ENCODE data around the gene SNX27.
"Not testable (repeated sequence)": the region's sequence is repeated elsewhere in the genome, so short reads cannot be mapped to it uniquely, and the experiment has no call there.

Gene SNX27

DNA sequence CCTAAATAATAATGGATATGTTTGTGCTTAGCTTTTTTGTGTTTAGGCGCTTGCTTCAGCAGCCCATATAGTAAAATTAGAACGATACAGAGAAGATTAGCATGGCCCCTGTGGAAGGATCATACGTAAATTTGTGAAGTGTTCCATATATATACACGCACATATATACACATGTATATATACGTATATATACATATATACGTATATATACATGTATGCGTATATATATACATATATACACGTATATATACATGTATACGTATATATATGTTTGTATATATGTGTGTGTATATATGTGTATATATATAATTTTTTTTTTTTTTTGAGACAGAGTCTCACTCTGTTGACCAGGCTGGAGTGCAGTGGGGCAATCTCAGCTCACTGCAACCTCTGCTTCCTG, 17.4 kb downstream of the SNX27 start:
- DNase-seq (ENCODE audit: low read depth, low spot score), result no peak
- no peak overlapping the region for H3K4me3 ChIP-seq (ENCODE audit: low read length)

DNA sequence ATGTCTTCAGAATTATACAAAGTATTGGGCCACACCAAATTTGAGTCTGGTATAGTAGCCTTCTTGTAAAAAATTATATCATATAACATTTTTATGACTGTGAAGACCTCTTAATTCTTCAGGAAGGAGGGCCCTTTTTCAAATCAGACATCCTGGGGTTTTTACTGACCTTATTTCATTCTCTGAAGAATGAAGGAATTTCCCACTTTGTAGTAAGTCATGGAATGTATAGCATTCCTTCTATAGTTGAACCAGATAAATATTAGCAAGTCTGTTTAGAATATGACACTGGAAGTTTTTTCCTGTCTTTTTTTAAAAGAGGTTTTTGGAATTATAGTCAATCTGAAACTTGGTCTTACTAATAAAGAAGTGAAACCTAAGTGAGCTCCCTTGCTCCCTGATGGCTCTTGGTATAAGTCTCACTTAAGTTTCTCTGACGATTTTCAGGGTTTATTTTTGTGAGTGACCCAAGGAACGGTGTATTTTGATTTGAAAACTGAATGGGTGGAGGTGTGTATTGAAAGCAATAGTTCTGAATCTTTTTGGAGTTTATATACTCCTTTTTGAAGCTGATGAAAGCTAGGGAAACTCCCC, 23.7 kb downstream of the SNX27 start:
- no peak for DNase-seq (ENCODE audit: low read depth, low spot score)
- H3K4me3 ChIP-seq (ENCODE audit: low read length), result no peak overlapping the region

DNA sequence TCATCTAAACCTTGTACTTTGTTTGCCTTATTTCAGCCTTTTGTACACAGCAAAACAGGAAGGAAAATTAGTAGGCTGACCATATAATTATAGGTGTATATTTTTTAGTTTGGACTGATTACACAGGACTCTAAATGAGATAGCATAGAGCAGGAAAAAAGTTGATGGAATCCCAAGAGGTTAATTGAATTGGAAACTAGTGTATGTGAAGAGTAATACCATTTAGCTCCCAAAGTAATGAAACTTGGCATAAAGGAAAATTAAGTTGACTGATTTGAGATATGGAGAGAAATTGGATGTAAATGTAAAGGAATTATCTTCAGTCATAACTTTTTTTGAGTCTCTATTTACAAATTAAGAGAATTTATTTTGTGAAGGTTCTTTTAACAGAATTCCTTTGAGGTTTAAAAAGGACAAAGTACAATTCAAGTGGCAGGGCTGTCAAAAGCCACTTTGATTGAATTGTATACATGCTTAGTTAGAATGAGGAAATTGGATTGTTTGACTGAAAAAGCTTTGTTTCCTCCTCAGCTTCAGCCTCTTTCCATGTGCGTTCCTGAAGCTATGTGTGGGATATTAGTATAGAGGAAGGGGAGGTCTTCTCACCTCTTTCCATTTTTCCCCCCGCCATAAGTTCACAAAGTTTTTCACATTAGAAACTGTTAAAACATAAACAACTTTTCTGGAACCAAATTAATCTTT, 26.4 kb downstream of the SNX27 start:
- DNase-seq (ENCODE audit: low read depth, low spot score), result no peak
- H3K4me3 ChIP-seq (ENCODE audit: low read length), result no peak overlapping the region

DNA sequence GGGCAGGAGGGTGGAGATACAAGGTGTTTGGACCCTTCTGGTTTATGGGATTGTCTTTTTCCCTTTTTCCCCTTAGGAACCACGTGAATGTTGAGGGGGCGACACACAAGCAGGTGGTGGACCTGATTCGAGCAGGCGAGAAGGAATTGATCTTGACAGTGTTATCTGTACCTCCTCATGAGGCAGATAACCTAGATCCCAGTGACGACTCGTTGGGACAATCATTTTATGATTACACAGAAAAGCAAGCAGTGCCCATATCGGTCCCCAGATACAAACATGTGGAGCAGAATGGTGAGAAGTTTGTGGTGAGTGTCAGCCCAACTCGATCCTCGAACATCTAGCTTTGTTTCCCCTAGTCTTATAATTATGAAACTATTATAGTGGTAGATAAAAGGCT, 27.0 kb downstream of the SNX27 start:
- no peak overlapping the region for H3K4me3 ChIP-seq (ENCODE audit: low read length)
- no peak for DNase-seq (ENCODE audit: low read depth, low spot score)

DNA sequence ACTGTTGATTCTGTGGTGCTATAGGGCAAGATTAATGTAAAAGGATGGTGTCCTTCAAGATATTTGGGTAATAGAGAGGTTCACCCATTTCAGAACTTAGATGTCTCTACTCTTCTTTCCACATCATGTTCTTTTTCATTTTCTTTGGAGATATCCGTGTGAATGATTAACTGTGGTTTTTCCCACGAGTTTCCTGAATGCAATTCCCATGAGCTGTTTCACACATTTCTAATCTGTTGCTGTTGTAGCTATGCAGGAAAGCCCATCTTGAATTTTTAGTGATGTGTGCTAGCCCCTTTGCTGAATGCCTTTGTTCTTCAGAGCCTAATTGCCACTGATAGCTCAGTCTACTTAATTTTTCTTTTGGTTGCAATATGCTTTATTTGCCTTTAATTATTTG, 27.6 kb downstream of the SNX27 start:
- no peak for DNase-seq (ENCODE audit: low read depth, low spot score)

DNA sequence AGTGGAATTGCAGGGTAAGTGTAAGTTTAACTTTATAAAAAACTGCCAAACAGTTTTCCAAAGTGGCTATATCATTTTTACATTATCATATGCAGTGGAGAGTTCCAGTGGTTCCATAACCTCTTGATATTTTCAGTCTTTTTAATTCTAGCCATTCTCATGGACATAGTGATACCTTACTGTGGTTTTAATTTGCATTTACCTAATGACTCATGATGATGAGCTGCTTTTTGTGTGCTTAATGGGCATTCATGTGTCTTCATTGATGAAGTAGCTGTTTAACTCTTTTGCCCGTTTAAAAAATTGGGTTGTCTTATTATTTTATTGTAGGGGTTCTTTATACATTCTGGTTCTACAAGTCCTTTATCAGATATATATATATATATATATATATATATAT, 29.4 kb downstream of the SNX27 start:
- no peak overlapping the region for H3K4me3 ChIP-seq (ENCODE audit: low read length)
- no peak for DNase-seq (ENCODE audit: low read depth, low spot score)

More for the DNA sequence above, 27.6 kb downstream of the SNX27 start:
- H3K4me3 ChIP-seq (ENCODE audit: low read length), result no peak overlapping the region

DNA sequence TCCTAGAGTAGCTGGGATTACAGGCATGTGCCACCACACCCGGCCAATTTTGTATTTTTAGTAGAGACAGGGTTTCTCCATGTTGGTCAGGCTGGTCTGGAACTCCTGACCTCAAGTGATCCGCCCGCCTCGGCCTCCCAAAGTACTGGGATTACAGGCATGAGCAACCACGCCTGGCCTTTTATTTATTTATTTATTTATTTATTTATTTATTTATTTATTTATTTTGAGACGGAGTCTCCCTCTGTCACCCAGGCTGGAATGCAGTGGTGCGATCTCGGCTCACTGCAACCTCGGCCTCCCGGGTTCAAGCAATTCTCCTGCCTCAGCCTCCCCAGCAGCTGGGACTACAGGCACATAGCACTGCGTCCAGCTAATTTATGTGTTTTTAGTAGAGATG, 31.2 kb downstream of the SNX27 start:
- not testable (repeated sequence) for H3K4me3 ChIP-seq (ENCODE audit: low read length); DNase-seq (ENCODE audit: low read depth, low spot score)

DNA sequence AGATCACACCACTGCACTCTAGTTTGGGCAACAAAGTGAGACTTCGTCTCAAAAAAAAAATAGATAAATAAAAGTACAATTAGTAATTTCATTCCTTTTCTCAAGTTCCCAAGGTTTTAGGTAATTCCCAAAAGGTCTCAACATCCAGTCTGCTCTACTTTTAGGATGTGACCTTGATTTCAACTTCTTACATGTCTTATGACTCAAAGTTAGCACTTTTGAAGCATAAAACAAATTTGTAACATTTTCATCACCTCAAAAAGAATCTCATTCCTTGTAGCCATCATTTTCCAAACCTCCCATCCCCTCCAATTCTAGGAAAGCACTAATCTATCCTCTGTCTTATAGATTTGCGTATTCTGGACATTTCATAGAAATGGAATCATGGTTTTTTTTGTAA, 32.2 kb downstream of the SNX27 start:
- no peak for DNase-seq (ENCODE audit: low read depth, low spot score)
- no peak overlapping the region for H3K4me3 ChIP-seq (ENCODE audit: low read length)

DNA sequence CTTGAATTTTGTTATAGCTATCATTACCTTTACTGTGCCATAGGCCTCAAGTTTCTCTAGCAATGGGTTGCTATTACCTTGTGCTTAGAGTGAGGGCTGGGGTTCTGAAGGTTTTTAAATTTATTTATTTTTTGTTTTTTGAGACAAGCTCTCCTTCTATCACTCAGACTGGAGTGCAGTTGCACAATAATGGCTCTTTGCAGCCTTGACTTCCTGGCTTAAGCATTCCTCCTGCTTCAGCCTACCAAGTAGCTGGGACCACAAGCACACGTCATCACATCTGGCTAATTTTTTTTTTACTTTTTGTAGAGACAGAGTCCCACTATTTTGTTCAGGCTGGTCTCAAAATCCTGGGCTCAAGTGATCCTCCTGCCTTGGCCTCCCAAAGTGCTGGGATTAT, 41.5 kb downstream of the SNX27 start:
- H3K4me3 ChIP-seq (ENCODE audit: low read length), result no peak overlapping the region
- peak; percentile 26 for DNase-seq (ENCODE audit: low read depth, low spot score)

DNA sequence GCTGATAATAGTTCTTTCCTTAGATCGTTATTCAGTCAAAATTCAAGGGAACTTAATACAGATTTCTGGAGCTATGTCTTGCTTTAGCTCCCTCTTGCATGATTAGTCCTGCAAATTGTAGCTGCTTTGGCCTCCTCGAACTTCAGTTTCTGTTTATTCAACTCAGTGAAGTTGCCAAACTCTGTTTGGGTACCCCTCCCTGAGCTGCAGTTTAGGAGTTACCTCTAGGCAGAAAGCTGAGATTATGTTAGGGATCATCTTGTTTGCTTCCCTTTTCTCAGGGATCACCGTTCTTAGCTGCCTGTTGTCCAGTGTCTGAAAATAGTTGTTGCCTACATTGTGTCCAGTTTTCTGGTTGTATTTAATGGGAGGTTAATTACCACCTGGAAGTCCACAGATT, 43.5 kb downstream of the SNX27 start:
- H3K4me3 ChIP-seq (ENCODE audit: low read length), result no peak overlapping the region
- no peak for DNase-seq (ENCODE audit: low read depth, low spot score)

DNA sequence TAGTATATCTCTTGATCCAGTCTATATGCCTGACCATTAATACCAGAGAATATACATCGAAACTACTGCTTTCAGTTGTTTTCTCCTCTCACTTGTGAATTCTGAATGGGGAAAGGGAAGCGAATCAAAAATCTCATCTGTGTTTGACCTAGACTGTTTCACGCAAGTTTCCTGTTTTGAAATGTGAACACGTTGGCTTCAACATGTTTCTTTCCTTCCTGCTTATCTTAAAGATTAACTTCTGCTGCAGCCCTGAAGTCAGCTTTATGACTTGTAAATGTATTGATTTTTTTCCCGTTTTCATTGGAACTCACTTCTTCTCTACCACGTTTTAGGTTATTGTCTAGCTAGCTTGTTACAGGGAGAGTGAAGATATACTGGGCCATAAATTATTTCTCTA, 49.9 kb downstream of the SNX27 start:
- no peak for DNase-seq (ENCODE audit: low read depth, low spot score)
- H3K4me3 ChIP-seq (ENCODE audit: low read length), result no peak overlapping the region

DNA sequence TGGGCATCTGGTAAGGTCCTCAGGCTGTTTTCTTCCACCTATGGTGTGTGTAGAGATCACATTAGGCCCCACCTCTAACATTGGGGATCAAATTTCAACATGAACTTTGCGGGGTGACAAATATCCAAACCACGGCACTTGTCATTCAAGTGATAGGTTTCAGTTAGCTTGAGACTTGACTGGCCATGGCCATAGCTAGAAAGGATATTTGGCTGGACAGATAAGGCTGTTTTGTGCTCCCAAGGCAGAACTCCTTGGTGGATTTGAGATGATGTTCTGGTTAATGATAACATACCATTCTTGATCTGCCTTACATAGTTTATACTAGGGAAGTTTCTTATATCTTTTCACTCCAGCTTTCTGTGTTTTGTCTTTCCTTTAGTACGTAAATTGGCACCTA, 56.2 kb downstream of the SNX27 start:
- no peak overlapping the region for H3K4me3 ChIP-seq (ENCODE audit: low read length)
- DNase-seq (ENCODE audit: low read depth, low spot score), result no peak

DNA sequence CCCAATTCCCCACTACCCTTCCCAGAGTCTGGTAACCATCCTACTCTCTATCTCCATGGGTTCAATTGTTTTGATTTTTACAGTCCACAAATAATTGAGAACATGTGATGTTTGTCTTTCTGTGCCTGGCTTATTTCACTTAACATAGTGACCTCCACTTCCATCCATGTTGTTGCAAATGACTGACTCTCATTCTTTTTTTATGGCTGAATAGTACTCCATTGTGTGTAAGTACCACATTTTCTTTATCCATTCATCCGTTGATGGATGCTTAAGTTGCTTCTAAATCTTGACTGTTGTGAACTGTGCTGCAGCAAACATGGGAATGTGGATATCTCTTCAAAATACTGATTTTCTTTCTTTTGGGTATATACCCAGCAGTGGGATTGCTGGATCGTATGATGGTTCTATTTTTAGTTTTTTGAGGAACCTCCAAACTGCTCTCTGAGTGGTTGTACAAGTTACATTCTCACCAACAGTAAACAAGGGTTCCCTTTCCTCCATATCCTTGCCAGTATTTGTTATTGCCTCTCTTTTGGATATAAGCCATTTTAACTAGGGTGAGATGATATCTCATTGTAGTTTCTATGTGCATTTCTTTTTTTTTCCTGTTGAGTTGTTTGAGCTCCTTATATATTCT, 58.3 kb downstream of the SNX27 start:
- H3K4me3 ChIP-seq (ENCODE audit: low read length); DNase-seq (ENCODE audit: low read depth, low spot score): not testable (repeated sequence)

DNA sequence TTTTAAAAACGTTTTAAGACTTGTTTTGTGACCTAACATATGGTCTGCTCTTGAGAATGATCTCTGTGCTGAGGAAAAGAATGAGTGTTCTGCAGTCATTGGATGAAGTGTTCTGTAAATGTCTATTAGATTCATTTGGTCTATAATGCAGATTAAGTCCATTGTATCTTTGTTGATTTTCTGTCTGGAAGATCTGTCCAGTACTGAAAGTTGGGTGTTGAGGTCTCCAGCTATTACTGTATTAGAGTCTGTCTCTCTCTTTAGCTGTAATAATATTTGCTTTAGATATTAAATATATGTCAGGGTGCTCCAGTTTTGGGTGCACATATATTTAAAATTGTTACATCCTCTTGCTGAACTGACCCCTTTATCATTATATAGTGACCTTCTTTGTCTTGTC, 61.6 kb downstream of the SNX27 start:
- no peak for DNase-seq (ENCODE audit: low read depth, low spot score)
- no peak overlapping the region for H3K4me3 ChIP-seq (ENCODE audit: low read length)

DNA sequence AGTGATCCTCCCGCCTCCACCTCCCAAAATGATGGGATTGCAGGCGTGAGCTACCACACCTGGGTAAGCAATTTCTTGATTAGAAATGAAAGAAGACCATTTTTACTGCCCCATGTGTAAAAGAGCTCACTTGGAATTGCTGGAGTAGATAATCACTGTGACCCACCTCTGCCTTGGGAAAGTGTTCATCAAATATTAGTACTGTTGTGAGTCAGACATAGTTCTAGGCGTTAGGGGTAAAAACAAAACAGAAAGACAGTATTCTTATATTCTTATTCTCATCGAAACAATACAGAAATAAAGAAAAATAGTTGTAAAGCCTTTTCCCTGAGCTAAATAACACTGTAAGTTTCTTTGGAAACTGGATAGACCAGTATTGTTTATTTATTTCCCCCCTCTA, 68.5 kb downstream of the SNX27 start:
- no peak for DNase-seq (ENCODE audit: low read depth, low spot score)
- H3K4me3 ChIP-seq (ENCODE audit: low read length), result no peak overlapping the region

DNA sequence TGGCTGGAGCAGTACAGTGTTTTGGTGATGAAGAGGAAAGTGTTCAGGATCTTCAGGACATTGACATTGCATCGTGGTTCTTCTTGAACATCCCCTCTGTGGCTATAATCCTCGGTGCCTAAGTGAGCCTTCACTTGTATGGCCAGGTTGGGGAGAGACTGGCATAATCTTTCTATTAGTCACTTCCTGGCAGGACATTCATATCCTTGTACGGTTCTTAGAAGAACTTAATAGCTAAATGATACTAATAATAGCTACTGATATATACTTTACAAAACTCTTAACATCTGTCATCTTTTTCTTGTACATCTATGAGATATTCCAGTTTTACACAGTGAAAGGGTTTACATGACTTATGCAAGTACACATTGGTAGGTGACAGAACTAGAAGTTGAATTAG, 69.0 kb downstream of the SNX27 start:
- H3K4me3 ChIP-seq (ENCODE audit: low read length), result no peak overlapping the region
- DNase-seq (ENCODE audit: low read depth, low spot score), result no peak

DNA sequence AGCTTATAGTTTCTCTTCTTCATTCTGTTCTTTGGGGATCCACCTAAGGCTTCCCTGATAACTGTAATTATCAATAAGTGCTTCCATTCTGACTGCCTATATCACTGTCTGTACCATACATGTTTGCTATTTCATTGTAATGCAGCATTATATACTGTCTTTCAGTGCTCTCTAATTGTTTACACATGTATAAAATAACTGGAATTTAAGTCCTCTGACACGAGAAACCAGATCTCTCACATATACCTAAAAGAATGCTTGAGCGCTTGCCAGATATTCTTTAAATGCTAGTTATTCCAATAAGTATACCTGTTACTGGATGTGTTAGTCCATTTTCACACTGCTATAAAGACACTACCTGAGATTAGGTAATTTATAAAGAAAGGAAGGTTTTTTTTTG, 70.1 kb downstream of the SNX27 start:
- DNase-seq (ENCODE audit: low read depth, low spot score), result no peak
- H3K4me3 ChIP-seq (ENCODE audit: low read length), result no peak overlapping the region

DNA sequence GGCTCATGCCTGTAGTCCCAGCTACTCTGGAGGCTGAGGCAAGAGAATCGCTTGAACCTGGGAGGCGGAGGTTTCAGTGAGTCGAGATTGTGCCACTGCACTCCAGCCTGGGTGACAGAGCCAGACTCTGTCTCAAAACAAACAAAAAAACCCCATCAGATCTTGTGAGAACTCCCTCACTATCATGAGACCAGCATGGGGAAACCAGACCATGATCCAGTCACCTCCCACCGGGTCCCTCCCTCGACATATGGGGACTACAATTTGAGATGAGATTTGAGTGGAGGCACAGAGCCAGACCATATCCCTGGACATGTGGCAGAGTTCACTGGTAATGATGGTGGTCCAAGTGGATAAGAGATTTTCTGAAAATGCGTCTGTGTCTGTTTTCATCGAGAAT, 71.1 kb downstream of the SNX27 start:
- not testable (repeated sequence) for DNase-seq (ENCODE audit: low read depth, low spot score); H3K4me3 ChIP-seq (ENCODE audit: low read length)

DNA sequence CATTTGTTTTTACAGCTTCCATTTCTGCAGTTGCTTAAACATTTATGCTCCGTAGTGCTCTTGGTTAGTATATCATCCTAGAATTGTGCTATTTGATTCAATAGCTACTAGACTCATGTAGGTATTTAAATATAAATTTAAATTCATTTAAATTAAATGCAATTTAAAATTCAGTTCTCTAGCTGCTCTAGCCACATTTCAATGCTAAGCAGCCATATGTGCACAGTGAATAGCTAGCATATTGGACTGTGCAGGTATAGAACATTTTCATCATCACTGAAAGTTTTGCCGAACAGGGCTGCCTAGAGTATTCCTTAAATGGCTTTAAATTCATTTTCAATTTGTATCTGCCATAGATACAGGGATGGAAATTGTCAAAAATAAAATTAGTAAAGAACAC, 72.3 kb downstream of the SNX27 start:
- H3K4me3 ChIP-seq (ENCODE audit: low read length), result no peak overlapping the region
- DNase-seq (ENCODE audit: low read depth, low spot score), result no peak

DNA sequence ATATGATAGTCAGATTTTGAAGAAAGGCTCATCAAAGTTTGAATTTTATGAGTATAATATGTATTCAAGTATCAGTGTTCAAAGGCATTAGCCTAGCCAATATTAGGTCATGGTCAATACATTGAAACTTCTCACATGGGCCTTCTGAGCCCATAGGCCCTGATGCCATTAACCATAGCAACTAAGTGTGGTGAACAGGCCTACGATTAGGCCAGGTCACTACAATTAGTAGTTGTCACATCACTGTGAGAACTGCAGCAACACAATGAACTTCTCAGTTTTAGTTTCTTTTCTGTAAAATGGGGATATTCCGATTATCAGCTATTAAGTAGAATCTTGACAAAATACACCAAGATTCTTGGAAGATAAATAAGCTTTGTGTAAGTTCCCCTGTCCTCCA, 74.7 kb downstream of the SNX27 start:
- no peak for DNase-seq (ENCODE audit: low read depth, low spot score)
- H3K4me3 ChIP-seq (ENCODE audit: low read length), result no peak overlapping the region

DNA sequence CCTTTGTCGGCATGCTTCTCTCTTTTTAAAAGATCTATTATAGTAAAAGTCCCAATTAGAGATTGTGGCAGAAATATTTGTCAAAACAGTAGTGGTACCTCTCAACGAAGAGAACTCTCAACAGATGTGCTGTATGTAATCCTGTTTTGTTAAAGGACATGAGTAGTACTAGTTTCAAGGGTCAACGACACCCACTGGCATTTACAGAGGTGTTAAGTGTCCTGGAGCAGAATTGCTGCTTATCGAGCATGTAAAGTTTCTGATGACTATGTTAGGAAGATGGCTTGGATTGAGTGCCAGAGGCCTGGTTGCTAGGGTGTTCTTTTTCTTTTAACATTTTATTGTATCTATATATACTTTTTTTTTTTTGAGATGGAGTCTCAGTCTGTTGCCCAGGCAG, 77.6 kb downstream of the SNX27 start:
- no peak overlapping the region for H3K4me3 ChIP-seq (ENCODE audit: low read length)

More for the DNA sequence above, 77.6 kb downstream of the SNX27 start:
- no peak for DNase-seq (ENCODE audit: low read depth, low spot score)

Measured in Jurkat, Clone E6-1 (cell line).